Activated naive CD8-positive, alpha-beta T cell treated with anti-CD3 and anti-CD28 coated beads, Interleukin-2, amount 10 ng/mL, durations not matched to agents 7 days and 5 days (primary cell): ENCODE measurements around the gene BDKRB2. TPM values are rescaled to one million over a fixed set of nuclear protein-coding genes. Genes with fewer than 3 reads are reported as not detected.

Source experiments
- ATAC-seq: fragments of 150-1000 bp; cut with Tn5 transposase; one replicate; pipeline ENCODE4 v1.10.0; 2021; ENCODE audit warnings: low read depth, moderate library complexity
- POLR2A ChIA-PET: fragments of 350-600 bp; sonication (Branson Sonifier 250); formaldehyde crosslinking; loops from one replicate; lab custom pipeline; 2021; ENCODE audit warnings: antibody characterized with exemption; lab: Charles Lee
- DNase-seq: peaks from one replicate; pipeline ENCODE4 v3.0.0; 2021
- H3K27ac Mint-ChIP-seq: one replicate; pipeline ENCODE4 v1.8.0; 2022; ENCODE audit warnings: mild to moderate bottlenecking, mixed read lengths
- H3K27me3 Mint-ChIP-seq: one replicate; pipeline ENCODE4 v1.8.0; 2022; ENCODE audit warnings: mild to moderate bottlenecking, moderate library complexity, mixed read lengths
- H3K36me3 Mint-ChIP-seq: one replicate; pipeline ENCODE4 v1.8.0; 2021; ENCODE audit warnings: mild to moderate bottlenecking, mixed read lengths
- H3K4me1 Mint-ChIP-seq: one replicate; pipeline ENCODE4 v1.8.0; 2021; ENCODE audit warnings: mixed read lengths
- H3K4me3 Mint-ChIP-seq: one replicate; pipeline ENCODE4 v1.8.0; 2022; ENCODE audit warnings: mild to moderate bottlenecking, moderate library complexity, mixed read lengths
- H3K9me3 Mint-ChIP-seq: one replicate; pipeline ENCODE4 v1.8.0; 2021; ENCODE audit warnings: mixed read lengths
- total RNA-seq, 2 experiments: library from RNA; stranded (reverse); gene quantifications; one replicate each; pipeline ENCODE4 v1.2.3, GENCODE V29; 2021

The BDKRB2 gene
- total RNA-seq, 2 experiments from 2014 or later: not detected

- ATAC-seq (no peak), DNase-seq (no peak)
- peaks cover 4% of the 10 kb centered on the region for H3K9me3 Mint-ChIP-seq
- no peak overlapping the region for H3K4me3 Mint-ChIP-seq
- H3K27ac Mint-ChIP-seq: no peak overlapping the region
- H3K36me3 Mint-ChIP-seq: no peaks in the 10 kb centered on the region
- POLR2A ChIA-PET: no interaction called here
- no peaks in the 10 kb centered on the region for H3K4me1 Mint-ChIP-seq
- peaks cover 1% of the 10 kb centered on the region for H3K27me3 Mint-ChIP-seq
These were observed 7.5 kb downstream of the BDKRB2 start for GRCh38 chr14:96212140-96212539.

GRCh38 chr14:96212896-96213295 is 8.3 kb downstream of the BDKRB2 start:
- POLR2A ChIA-PET: no interaction called here
- Mint-ChIP-seq H3K4me3 (no peak overlapping the region), H3K36me3 (no peaks in the 10 kb centered on the region), H3K4me1 (no peaks in the 10 kb centered on the region), H3K27me3 (no peaks in the 10 kb centered on the region), H3K27ac (no peak overlapping the region), H3K9me3 (peaks cover 4% of the 10 kb centered on the region)
- ATAC-seq (no peak), DNase-seq (no peak)

GRCh38 chr14:96213871-96214465 is 9.3 kb downstream of the BDKRB2 start:
- H3K36me3 Mint-ChIP-seq: no peaks in the 10 kb centered on the region
- H3K27me3 Mint-ChIP-seq: no peaks in the 10 kb centered on the region
- ATAC-seq (no peak), DNase-seq (no peak)
- POLR2A ChIA-PET: no interaction called here
- H3K4me1 Mint-ChIP-seq: no peaks in the 10 kb centered on the region
- no peak overlapping the region for H3K27ac Mint-ChIP-seq
- H3K9me3 Mint-ChIP-seq: peaks cover 4% of the 10 kb centered on the region
- no peak overlapping the region for H3K4me3 Mint-ChIP-seq

GRCh38 chr14:96214793-96215192 is 10.2 kb downstream of the BDKRB2 start:
- peaks cover 4% of the 10 kb centered on the region for H3K9me3 Mint-ChIP-seq
- H3K27me3 Mint-ChIP-seq: no peaks in the 10 kb centered on the region
- no peaks in the 10 kb centered on the region for H3K36me3 Mint-ChIP-seq
- ATAC-seq (no peak), DNase-seq (no peak)
- H3K27ac Mint-ChIP-seq: no peak overlapping the region
- H3K4me3 Mint-ChIP-seq: no peak overlapping the region
- H3K4me1 Mint-ChIP-seq: no peaks in the 10 kb centered on the region
- POLR2A ChIA-PET: no interaction called here

GRCh38 chr14:96215452-96216244 is 11.0 kb downstream of the BDKRB2 start:
- DNase-seq (no peak), ATAC-seq (no peak)
- no peaks in the 10 kb centered on the region for H3K4me1 Mint-ChIP-seq
- POLR2A ChIA-PET: no interaction called here
- no peak overlapping the region for H3K27ac Mint-ChIP-seq
- no peak overlapping the region for H3K4me3 Mint-ChIP-seq
- no peaks in the 10 kb centered on the region for H3K27me3 Mint-ChIP-seq
- H3K36me3 Mint-ChIP-seq: no peaks in the 10 kb centered on the region
- peaks cover 4% of the 10 kb centered on the region for H3K9me3 Mint-ChIP-seq

GRCh38 chr14:96216627-96217026 is 12.0 kb downstream of the BDKRB2 start:
- DNase-seq: no peak
- Mint-ChIP-seq H3K4me1 (no peaks in the 10 kb centered on the region), H3K9me3 (peaks cover 4% of the 10 kb centered on the region), H3K4me3 (no peak overlapping the region), H3K27ac (no peak overlapping the region), H3K36me3 (no peaks in the 10 kb centered on the region), H3K27me3 (no peaks in the 10 kb centered on the region)
- POLR2A ChIA-PET: no interaction called here
- ATAC-seq: no peak

GRCh38 chr14:96217376-96217913 is 12.8 kb downstream of the BDKRB2 start:
- H3K4me1 Mint-ChIP-seq: no peaks in the 10 kb centered on the region
- no peaks in the 10 kb centered on the region for H3K27me3 Mint-ChIP-seq
- no peak overlapping the region for H3K4me3 Mint-ChIP-seq
- no peaks in the 10 kb centered on the region for H3K36me3 Mint-ChIP-seq
- H3K9me3 Mint-ChIP-seq: peaks cover 2% of the 10 kb centered on the region
- DNase-seq (no peak), ATAC-seq (no peak)
- no peak overlapping the region for H3K27ac Mint-ChIP-seq
- POLR2A ChIA-PET: no interaction called here

- H3K9me3 Mint-ChIP-seq: no peaks in the 10 kb centered on the region
- H3K27me3 Mint-ChIP-seq: peaks cover 2% of the 10 kb centered on the region
- no peak for ATAC-seq
- no peak for DNase-seq
- POLR2A ChIA-PET: no interaction called here
- no peaks in the 10 kb centered on the region for H3K4me1 Mint-ChIP-seq
- H3K4me3 Mint-ChIP-seq: no peak overlapping the region
- H3K36me3 Mint-ChIP-seq: no peaks in the 10 kb centered on the region
- no peak overlapping the region for H3K27ac Mint-ChIP-seq
These were observed 16.5 kb downstream of the BDKRB2 start for GRCh38 chr14:96221109-96221650.

GRCh38 chr14:96221841-96222240 is 17.2 kb downstream of the BDKRB2 start:
- DNase-seq (no peak), ATAC-seq (no peak)
- Mint-ChIP-seq H3K4me3 (no peak overlapping the region), H3K27me3 (peaks cover 2% of the 10 kb centered on the region), H3K27ac (no peak overlapping the region), H3K4me1 (no peaks in the 10 kb centered on the region), H3K36me3 (no peaks in the 10 kb centered on the region), H3K9me3 (no peaks in the 10 kb centered on the region)
- POLR2A ChIA-PET: no interaction called here

GRCh38 chr14:96224480-96225096 is 19.9 kb downstream of the BDKRB2 start:
- Mint-ChIP-seq H3K4me1 (no peaks in the 10 kb centered on the region), H3K4me3 (no peak overlapping the region), H3K27ac (no peak overlapping the region), H3K9me3 (no peaks in the 10 kb centered on the region), H3K36me3 (no peaks in the 10 kb centered on the region), H3K27me3 (peaks cover 2% of the 10 kb centered on the region)
- no peak for ATAC-seq
- DNase-seq: no peak
- POLR2A ChIA-PET: no interaction called here

GRCh38 chr14:96225213-96225612 is 20.6 kb downstream of the BDKRB2 start:
- H3K4me1 Mint-ChIP-seq: no peaks in the 10 kb centered on the region
- H3K27me3 Mint-ChIP-seq: peaks cover 2% of the 10 kb centered on the region
- H3K27ac Mint-ChIP-seq: no peak overlapping the region
- POLR2A ChIA-PET: no interaction called here
- H3K36me3 Mint-ChIP-seq: no peaks in the 10 kb centered on the region
- no peak for DNase-seq
- no peaks in the 10 kb centered on the region for H3K9me3 Mint-ChIP-seq
- no peak for ATAC-seq
- no peak overlapping the region for H3K4me3 Mint-ChIP-seq

- no peaks in the 10 kb centered on the region for H3K9me3 Mint-ChIP-seq
- no peak overlapping the region for H3K27ac Mint-ChIP-seq
- POLR2A ChIA-PET: no interaction called here
- H3K4me3 Mint-ChIP-seq: no peak overlapping the region
- DNase-seq: no peak
- no peaks in the 10 kb centered on the region for H3K36me3 Mint-ChIP-seq
- peaks cover 2% of the 10 kb centered on the region for H3K27me3 Mint-ChIP-seq
- ATAC-seq: no peak
- no peaks in the 10 kb centered on the region for H3K4me1 Mint-ChIP-seq
These were observed 21.1 kb downstream of the BDKRB2 start for GRCh38 chr14:96225745-96226151.

- POLR2A ChIA-PET: no interaction called here
- peaks cover 2% of the 10 kb centered on the region for H3K27me3 Mint-ChIP-seq
- H3K4me3 Mint-ChIP-seq: no peak overlapping the region
These were observed 22.8 kb downstream of the BDKRB2 start for GRCh38 chr14:96227428-96227827.

More at GRCh38 chr14:96227428-96227827, 22.8 kb downstream of the BDKRB2 start:
- Mint-ChIP-seq H3K9me3 (no peaks in the 10 kb centered on the region), H3K36me3 (no peaks in the 10 kb centered on the region), H3K27ac (no peak overlapping the region), H3K4me1 (no peaks in the 10 kb centered on the region)
- ATAC-seq: no peak
- no peak for DNase-seq
